Neural cell (in vitro differentiated cells): ENCODE results near the gene WDR70. TPM values are rescaled to one million over a fixed set of nuclear protein-coding genes. Genes with fewer than 3 reads are reported as not detected.

Experiments
- H2AFZ ChIP-seq: fragments of 200-600, 300-800 bp; sonication (generic), shearing (Covaris generic); 2 replicates; pipeline ENCODE4 v1.6.0; 2014; ENCODE audit warnings: low read depth, mild to moderate bottlenecking, antibody characterized with exemption, low read length, moderate library complexity
- H3F3A ChIP-seq: fragments of 200-600 bp; shearing (Covaris generic); 2 replicates; pipeline ENCODE4 v1.6.1; 2016; ENCODE audit warnings: mild to moderate bottlenecking, moderate library complexity, mixed read lengths, antibody characterized with exemption, low read length; ENCODE audit not compliant: insufficient read depth, poor library complexity, severe bottlenecking
- H3K27ac ChIP-seq: fragments of 200-600, 300-800 bp; sonication (generic), shearing (Covaris generic); 2 replicates; pipeline ENCODE4 v1.5.1; 2014; ENCODE audit warnings: mild to moderate bottlenecking, low read length, moderate library complexity
- H3K27me3 ChIP-seq: fragments of 300-800, 200-600 bp; sonication (generic), shearing (Covaris generic); 2 replicates; pipeline ENCODE4 v1.6.0; 2014; ENCODE audit warnings: mild to moderate bottlenecking, low read depth, low read length, moderate library complexity; ENCODE audit not compliant: insufficient read depth
- H3K36me3 ChIP-seq: fragments of 300-800, 200-600 bp; sonication (generic), shearing (Covaris generic); 2 replicates; pipeline ENCODE4 v1.5.1; 2014; ENCODE audit warnings: mild to moderate bottlenecking, antibody characterized with exemption, low read length, moderate library complexity; ENCODE audit not compliant: insufficient read depth
- H3K4me2 ChIP-seq: fragments of 300-800, 200-600 bp; sonication (generic), shearing (Covaris generic); 2 replicates; pipeline ENCODE4 v1.6.0; 2014; ENCODE audit warnings: mild to moderate bottlenecking, low read length
- H3K4me3 ChIP-seq: fragments of 300-800, 200-600 bp; sonication (generic), shearing (Covaris generic); 2 replicates; pipeline ENCODE4 v1.5.1; 2014; ENCODE audit warnings: mild to moderate bottlenecking, low read length, moderate library complexity
- H3K79me2 ChIP-seq: fragments of 200-600 bp; shearing (Covaris generic); replicated peaks from 2 replicates; pipeline ENCODE4 v1.6.0; 2014; ENCODE audit warnings: mild to moderate bottlenecking, low read length, moderate library complexity; ENCODE audit not compliant: insufficient read depth
- H3K9ac ChIP-seq: fragments of 300-800, 200-600 bp; sonication (generic), shearing (Covaris generic); 2 replicates; pipeline ENCODE4 v1.6.1; 2016; ENCODE audit warnings: mild to moderate bottlenecking, low read length, mixed read lengths
- H3K9me2 ChIP-seq: fragments of 200-600 bp; shearing (Covaris generic); 2 replicates; pipeline ENCODE4 v1.6.1; 2016; ENCODE audit warnings: mild to moderate bottlenecking, low read length, mixed read lengths; ENCODE audit not compliant: insufficient read depth
- H3K9me3 ChIP-seq: fragments of 200-600, 300-800 bp; sonication (generic), shearing (Covaris generic); 2 replicates; pipeline ENCODE4 v1.6.1; 2016; ENCODE audit warnings: mild to moderate bottlenecking, mixed run types, low read length, moderate library complexity, mixed read lengths
- H4K20me1 ChIP-seq: fragments of 200-600 bp; shearing (Covaris generic); 2 replicates; pipeline ENCODE4 v1.6.1; 2016; ENCODE audit warnings: mild to moderate bottlenecking, mixed run types; ENCODE audit not compliant: insufficient read depth
- CTCF ChIP-seq: fragments of 450-650 bp; IDR thresholded peaks from 2 replicates; pipeline ENCODE4 v1.5.1; 2014; ENCODE audit warnings: antibody characterized with exemption, mild to moderate bottlenecking, moderate library complexity; ENCODE audit not compliant: poor library complexity, severe bottlenecking
- EP300 ChIP-seq: fragments of 450-650 bp; conservative IDR thresholded peaks from 2 replicates; pipeline ENCODE4 v1.6.1; 2014; ENCODE audit warnings: antibody characterized with exemption, mild to moderate bottlenecking, moderate library complexity; ENCODE audit not compliant: poor library complexity, severe bottlenecking
- EZH2 ChIP-seq: fragments of 200-600, 300-800 bp; shearing (Covaris generic), sonication (generic); IDR thresholded peaks from 2 replicates; pipeline ENCODE4 v1.6.1; 2014; ENCODE audit warnings: antibody characterized with exemption, low read length, borderline replicate concordance, mild to moderate bottlenecking; ENCODE audit not compliant: insufficient read depth, poor library complexity, severe bottlenecking
- MXI1 ChIP-seq: fragments of 450-650 bp; conservative IDR thresholded peaks from 2 replicates; pipeline ENCODE4 v1.6.1; 2014; ENCODE audit warnings: antibody characterized with exemption, mild to moderate bottlenecking; ENCODE audit not compliant: poor library complexity, severe bottlenecking
- POLR2AphosphoS5 ChIP-seq: IDR thresholded peaks from 2 replicates; pipeline ENCODE4 v1.6.1; 2012
- RAD21 ChIP-seq: fragments of 450-650 bp; conservative IDR thresholded peaks from 2 replicates; pipeline ENCODE4 v1.6.1; 2014; ENCODE audit warnings: antibody characterized with exemption, mild to moderate bottlenecking, moderate library complexity
- REST ChIP-seq: IDR thresholded peaks from 2 replicates; pipeline ENCODE4 v1.6.1; 2012; ENCODE audit warnings: borderline replicate concordance
- SMC3 ChIP-seq: fragments of 450-650 bp; conservative IDR thresholded peaks from 2 replicates; pipeline ENCODE4 v1.6.1; 2014; ENCODE audit warnings: antibody characterized with exemption, mild to moderate bottlenecking, moderate library complexity; ENCODE audit not compliant: poor library complexity
- TAF1 ChIP-seq: IDR thresholded peaks from 2 replicates; pipeline ENCODE4 v1.6.1; 2012; ENCODE audit warnings: low read depth
- polyA plus RNA-seq: library from polyadenylated mRNA; depleted of rRNA; stranded (reverse); fragments of >200 nt; gene quantifications from 2 replicates; pipeline ENCODE4 v1.2.3, GENCODE V29; 2014

The WDR70 gene
- polyA plus RNA-seq, 1 donor from 2014 or later: 40.9 TPM

DNA sequence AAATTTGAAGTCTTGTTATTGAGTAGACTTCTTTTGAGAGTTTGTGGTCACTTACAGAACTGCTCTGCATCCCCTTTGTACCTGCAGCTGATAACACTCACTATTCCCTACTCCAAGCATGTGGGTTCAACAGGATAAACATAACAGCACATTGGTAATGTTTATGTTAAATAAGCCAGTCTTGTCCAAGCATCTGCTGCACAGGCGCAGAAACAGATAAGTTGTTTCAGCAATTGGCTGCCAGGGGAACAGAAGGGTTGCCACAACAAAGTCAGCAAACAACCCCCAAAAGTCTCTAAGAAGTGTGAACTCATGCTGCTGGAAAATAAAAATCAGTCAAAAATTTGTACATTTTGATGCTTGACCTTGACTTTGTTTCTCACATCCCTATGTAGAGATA lies 286.2 kb downstream of the WDR70 start:
- no peak for TF ChIP-seq REST
- TF ChIP-seq EZH2: no peak
- no peak for TF ChIP-seq TAF1
- no peak for TF ChIP-seq MXI1
- TF ChIP-seq POLR2AphosphoS5: no peak
- no peak for TF ChIP-seq RAD21
- TF ChIP-seq EP300: no peak
- TF ChIP-seq SMC3: no peak
- no peak for TF ChIP-seq CTCF
- no peak overlapping the region for H3K4me2 ChIP-seq
- no peak overlapping the region for H3K9ac ChIP-seq
- no peak overlapping the region for H2AFZ ChIP-seq
- H3K4me3 ChIP-seq: no peak overlapping the region
- no peaks in the 10 kb centered on the region for H4K20me1 ChIP-seq
- no peaks in the 10 kb centered on the region for H3F3A ChIP-seq
- H3K27ac ChIP-seq: no peak overlapping the region
- H3K9me2 ChIP-seq: peaks cover 3% of the 10 kb centered on the region
- no peaks in the 10 kb centered on the region for H3K27me3 ChIP-seq
- H3K36me3 ChIP-seq: no peaks in the 10 kb centered on the region
- no peaks in the 10 kb centered on the region for H3K79me2 ChIP-seq
- no peaks in the 10 kb centered on the region for H3K9me3 ChIP-seq

DNA sequence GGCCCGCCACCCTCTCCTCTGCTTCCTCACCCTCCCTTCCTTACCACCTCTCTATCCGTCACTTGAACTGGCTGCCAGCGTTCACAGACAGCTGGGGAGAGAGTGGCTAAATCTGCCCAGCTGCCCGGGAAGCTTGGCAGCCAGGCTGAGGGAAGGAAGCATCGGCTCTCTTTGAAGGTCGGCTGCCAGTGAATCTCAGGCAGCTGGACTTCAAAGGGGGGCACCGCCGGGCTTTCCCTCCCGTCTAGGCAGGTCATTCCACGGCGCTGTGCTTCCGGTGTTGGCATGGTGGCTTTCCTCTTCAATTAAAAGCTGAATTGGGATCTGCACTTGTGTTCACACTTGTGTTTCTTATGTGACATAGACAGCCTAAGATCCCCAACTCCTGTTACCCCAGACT lies 286.8 kb downstream of the WDR70 start:
- no peaks in the 10 kb centered on the region for H3K36me3 ChIP-seq
- H3K79me2 ChIP-seq: no peaks in the 10 kb centered on the region
- TF ChIP-seq REST (no peak), EP300 (no peak)
- no peaks in the 10 kb centered on the region for H3F3A ChIP-seq
- H3K9ac ChIP-seq: no peak overlapping the region
- peaks cover 3% of the 10 kb centered on the region for H3K9me2 ChIP-seq
- no peaks in the 10 kb centered on the region for H3K9me3 ChIP-seq
- H3K27me3 ChIP-seq: no peaks in the 10 kb centered on the region
- no peak overlapping the region for H3K4me3 ChIP-seq
- H3K4me2 ChIP-seq: no peak overlapping the region
- H4K20me1 ChIP-seq: no peaks in the 10 kb centered on the region
- no peak overlapping the region for H2AFZ ChIP-seq
- no peak overlapping the region for H3K27ac ChIP-seq
